GM20000 (cell line): ENCODE measurements around the gene MEIS2.

ENCODE experiments used
- DNase-seq: peaks from one replicate; pipeline ENCODE4 v3.0.0; 2012; ENCODE audit warnings: low spot score
- TF ChIP-seq, protein P1 (sequence below): IDR thresholded peaks from 2 replicates; pipeline ENCODE4 v1.5.1; 2012; ENCODE audit warnings: mild to moderate bottlenecking, control low read depth; ENCODE audit errors: extremely low read depth, missing control alignments

MEIS2 gene

DNA sequence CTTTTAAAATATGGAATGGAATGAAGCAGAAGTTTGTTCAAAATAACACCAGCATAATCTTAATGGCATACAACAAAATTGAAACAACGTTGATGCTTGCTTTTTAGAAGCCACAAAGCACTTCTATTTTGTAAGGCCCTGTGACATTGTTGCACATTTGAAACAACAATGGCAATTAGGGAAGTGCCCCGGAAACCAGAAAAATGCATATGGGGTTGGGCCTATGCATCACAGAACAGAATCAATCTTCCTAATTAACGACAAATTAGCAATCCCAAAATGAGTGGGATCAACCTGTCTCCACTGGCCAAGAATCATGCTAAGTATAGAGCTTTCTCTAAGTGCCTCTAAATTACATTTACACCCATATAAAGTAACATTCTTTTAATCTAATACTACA is 168.9 kb downstream of the MEIS2 start:
- TF ChIP-seq, protein P1, sequence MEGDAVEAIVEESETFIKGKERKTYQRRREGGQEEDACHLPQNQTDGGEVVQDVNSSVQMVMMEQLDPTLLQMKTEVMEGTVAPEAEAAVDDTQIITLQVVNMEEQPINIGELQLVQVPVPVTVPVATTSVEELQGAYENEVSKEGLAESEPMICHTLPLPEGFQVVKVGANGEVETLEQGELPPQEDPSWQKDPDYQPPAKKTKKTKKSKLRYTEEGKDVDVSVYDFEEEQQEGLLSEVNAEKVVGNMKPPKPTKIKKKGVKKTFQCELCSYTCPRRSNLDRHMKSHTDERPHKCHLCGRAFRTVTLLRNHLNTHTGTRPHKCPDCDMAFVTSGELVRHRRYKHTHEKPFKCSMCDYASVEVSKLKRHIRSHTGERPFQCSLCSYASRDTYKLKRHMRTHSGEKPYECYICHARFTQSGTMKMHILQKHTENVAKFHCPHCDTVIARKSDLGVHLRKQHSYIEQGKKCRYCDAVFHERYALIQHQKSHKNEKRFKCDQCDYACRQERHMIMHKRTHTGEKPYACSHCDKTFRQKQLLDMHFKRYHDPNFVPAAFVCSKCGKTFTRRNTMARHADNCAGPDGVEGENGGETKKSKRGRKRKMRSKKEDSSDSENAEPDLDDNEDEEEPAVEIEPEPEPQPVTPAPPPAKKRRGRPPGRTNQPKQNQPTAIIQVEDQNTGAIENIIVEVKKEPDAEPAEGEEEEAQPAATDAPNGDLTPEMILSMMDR = no peak
- no peak for DNase-seq

DNA sequence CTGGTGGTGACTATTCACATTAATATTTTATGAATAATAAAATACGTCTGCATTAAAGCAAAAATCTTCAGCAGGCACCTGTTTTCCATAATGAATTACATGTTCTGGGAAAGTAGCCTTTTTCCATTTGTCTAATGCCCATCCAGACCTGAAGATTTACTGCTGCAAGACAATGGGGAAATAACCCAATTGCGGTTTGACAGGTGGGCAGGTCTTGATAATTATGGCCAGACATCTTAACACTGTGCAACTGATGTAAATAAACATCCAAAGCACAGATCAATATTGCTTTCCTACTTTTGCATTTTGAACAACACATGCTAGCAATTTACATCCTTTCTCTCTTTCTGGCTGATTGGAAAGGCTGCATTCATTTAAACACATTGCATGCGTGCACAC is 173.9 kb downstream of the MEIS2 start:
- TF ChIP-seq, protein P1 = no peak
- DNase-seq = no peak

DNA sequence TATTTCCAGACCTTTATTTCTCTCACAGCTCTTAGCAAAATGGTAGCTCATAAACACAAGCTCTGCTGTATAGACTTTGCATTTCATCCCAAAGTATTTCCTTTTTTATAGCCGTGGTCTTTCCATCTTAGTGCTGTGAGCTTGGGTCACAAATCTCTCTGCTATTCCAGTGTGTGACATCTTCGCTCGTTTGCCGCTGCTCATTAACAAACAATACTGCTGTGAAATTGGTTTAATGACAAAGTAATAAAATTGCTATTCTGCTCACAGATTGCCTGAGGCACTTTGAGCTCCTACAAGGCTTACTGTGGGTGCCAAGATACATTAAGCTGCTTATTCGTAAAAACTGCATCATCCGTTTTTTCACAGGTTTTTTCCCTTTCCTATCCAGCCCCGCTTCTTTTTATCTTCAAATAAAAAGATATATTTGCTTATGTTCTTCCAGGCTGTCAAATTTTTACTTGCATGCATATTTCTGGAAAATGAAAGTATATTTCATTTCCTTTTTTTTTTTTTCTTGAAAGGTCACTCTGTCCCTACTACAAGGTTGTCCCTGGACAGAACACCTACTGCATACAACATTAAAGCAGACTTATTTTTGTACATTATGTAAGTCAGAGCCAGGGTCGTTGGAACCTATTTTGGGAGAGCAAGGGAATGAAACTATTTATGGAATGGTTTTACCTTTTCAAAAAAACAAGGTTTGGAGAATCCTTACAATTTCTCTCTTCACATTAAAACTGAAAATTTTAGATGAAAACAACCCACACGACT is 174.5 kb downstream of the MEIS2 start:
- DNase-seq = no peak
- TF ChIP-seq, protein P1 = no peak

GRCh38 chr15:36925049-36925448 is 175.3 kb downstream of the MEIS2 start:
- TF ChIP-seq, protein P1 = no peak
- no peak for DNase-seq

GRCh38 chr15:36924034-36924433 is 176.3 kb downstream of the MEIS2 start:
- TF ChIP-seq, protein P1 = no peak
- no peak for DNase-seq

DNA sequence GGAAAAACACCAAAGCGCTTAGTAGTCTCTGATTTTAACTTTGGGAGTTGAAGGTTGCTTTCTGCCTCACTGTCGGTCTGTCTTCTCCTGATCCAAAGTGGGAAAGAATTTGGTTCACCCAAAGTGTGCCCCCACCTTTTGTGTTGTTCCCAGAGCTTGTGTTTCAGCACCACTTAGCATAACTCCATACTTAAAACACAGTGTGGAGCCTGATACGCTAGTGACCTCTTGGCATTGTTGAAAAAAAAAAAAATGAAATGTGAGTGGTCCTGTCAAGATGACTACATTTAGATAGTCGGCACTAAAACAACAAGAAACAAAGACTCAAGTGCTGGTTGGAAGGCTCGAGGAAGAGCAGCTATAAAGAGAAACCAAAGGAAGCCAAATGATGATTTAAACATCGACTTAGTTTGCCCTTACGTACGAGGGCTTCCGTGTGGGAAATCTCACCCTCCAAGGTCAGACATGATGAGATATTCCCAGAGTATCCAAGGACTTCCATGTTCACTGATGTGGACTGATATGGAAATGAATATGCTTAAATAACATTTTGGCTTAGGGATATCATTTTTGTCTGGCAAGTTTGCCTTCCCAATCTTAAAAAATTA is 178.8 kb downstream of the MEIS2 start:
- DNase-seq = no peak
- TF ChIP-seq, protein P1 = no peak

DNA sequence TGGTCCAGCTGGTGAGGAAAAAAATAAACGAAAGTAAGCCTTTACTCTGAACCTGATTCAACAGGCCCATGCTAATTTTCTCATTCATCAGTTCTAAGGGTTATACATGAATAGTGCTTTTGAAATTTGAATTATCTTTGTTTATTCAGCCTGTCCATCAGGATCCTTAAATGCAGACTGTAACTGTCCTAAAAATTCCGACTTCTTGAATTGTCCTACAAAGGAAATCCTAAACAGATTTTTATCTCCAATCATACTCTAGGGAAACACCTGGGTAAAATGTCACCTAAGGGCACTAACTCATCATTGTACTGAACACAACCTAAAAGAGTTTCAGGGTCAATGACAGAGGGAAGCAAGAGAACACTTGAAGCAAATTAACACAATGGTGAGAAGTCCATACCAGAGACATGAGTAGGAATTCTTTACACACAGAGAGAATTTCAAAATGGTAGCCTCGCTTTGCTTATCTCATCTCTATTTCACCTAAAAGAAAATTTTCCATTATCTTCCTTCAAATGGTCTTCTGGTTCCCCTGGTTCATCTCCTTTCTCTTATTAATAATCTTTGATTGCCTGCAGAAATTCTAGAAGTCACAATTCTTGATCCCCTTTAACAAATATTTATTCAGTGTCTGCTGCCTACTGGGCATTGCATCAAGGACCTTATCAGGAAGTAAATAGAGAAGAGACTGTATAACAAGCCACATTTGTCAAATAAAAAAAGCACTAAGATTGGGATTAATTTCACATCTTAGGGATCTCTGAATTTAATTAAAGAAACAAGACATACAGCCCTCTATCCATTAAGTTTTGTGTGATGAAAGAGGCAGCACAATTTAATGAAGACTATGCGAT is 182.7 kb downstream of the MEIS2 start:
- TF ChIP-seq, protein P1 = no peak
- DNase-seq = no peak
